HepG2 (cell line): ENCODE data around the gene CERS5. TPM values are rescaled to one million over a fixed set of nuclear protein-coding genes. Genes with fewer than 3 reads are reported as not detected.

Experiments
- FOXC1 ChIP-seq: sonication (generic); formaldehyde crosslinking; IDR thresholded peaks from 2 replicates; pipeline ENCODE4 v1.8.0; 2022; ENCODE audit warnings: mild to moderate bottlenecking, missing genetic modification reagents, borderline replicate concordance
- FOXK1 ChIP-seq: sonication (generic); formaldehyde crosslinking; IDR thresholded peaks from 2 replicates; pipeline ENCODE4 v1.4.0; 2020; ENCODE audit warnings: low read depth, missing genetic modification reagents, borderline replicate concordance
- GFI1 ChIP-seq: sonication (generic); formaldehyde crosslinking; IDR thresholded peaks from 2 replicates; pipeline ENCODE4 v1.5.0; 2020; ENCODE audit warnings: missing genetic modification reagents, mild to moderate bottlenecking, borderline replicate concordance
- GTF3A ChIP-seq: sonication (generic); formaldehyde crosslinking; conservative IDR thresholded peaks from 2 replicates; pipeline ENCODE4 v1.4.0; 2020; ENCODE audit warnings: mild to moderate bottlenecking, missing genetic modification reagents
- KLF11 ChIP-seq: IDR thresholded peaks from 2 replicates; pipeline ENCODE4 v1.6.1; 2016; ENCODE audit warnings: missing compliant biosample characterization
- LCORL ChIP-seq, 2 experiments: fragments of 450-650 bp in 1 of 2; sonication (generic) in 1 of 2; formaldehyde crosslinking in 1 of 2; IDR thresholded peaks; 2 replicates each; pipeline versions ENCODE4 v1.5.0 to v1.6.1; 2017 to 2020; ENCODE audit warnings: antibody characterized with exemption in 1 of 2, missing genetic modification reagents in 1 of 2
- MYNN ChIP-seq: sonication (generic); formaldehyde crosslinking; IDR thresholded peaks from 2 replicates; pipeline ENCODE4 v1.4.0; 2020; ENCODE audit warnings: mild to moderate bottlenecking, low read depth, missing genetic modification reagents
- NFRKB ChIP-seq: fragments of 450-650 bp; IDR thresholded peaks from 2 replicates; pipeline ENCODE4 v1.6.1; 2017
- ZBTB21 ChIP-seq: sonication (generic); formaldehyde crosslinking; IDR thresholded peaks from 2 replicates; pipeline ENCODE4 v1.4.0; 2020; ENCODE audit warnings: missing genetic modification reagents
- ZFP91 ChIP-seq: sonication (generic); formaldehyde crosslinking; IDR thresholded peaks from 2 replicates; pipeline ENCODE4 v1.9.0; 2022; ENCODE audit warnings: missing genetic modification reagents, mild to moderate bottlenecking, borderline replicate concordance
- ZNF256 ChIP-seq: sonication (generic); formaldehyde crosslinking; conservative IDR thresholded peaks from 2 replicates; pipeline ENCODE4 v1.4.0; 2020; ENCODE audit warnings: missing genetic modification reagents
- ZNF292 ChIP-seq: sonication (generic); formaldehyde crosslinking; IDR thresholded peaks from 2 replicates; pipeline ENCODE4 v1.8.1; 2022; ENCODE audit warnings: mild to moderate bottlenecking, low read depth, missing genetic modification reagents, borderline replicate concordance
- ZNF296 ChIP-seq: sonication (generic); formaldehyde crosslinking; conservative IDR thresholded peaks from 2 replicates; pipeline ENCODE4 v1.5.0; 2020; ENCODE audit warnings: mild to moderate bottlenecking, missing genetic modification reagents
- ZNF318 ChIP-seq: sonication (generic); formaldehyde crosslinking; IDR thresholded peaks from 2 replicates; pipeline ENCODE4 v1.4.0; 2020; ENCODE audit warnings: mild to moderate bottlenecking, missing genetic modification reagents
- ZNF513 ChIP-seq: sonication (generic); formaldehyde crosslinking; conservative IDR thresholded peaks from 2 replicates; pipeline ENCODE4 v1.5.0; 2020; ENCODE audit warnings: missing genetic modification reagents
- ZNF556 ChIP-seq: sonication (generic); formaldehyde crosslinking; IDR thresholded peaks from 2 replicates; pipeline ENCODE4 v1.4.0; 2020; ENCODE audit warnings: mild to moderate bottlenecking, missing genetic modification reagents, borderline replicate concordance
- ZNF772 ChIP-seq: sonication (generic); formaldehyde crosslinking; IDR thresholded peaks from 2 replicates; pipeline ENCODE4 v1.5.0; 2020; ENCODE audit warnings: mild to moderate bottlenecking, missing genetic modification reagents
- polyA plus RNA-seq, 8 experiments: library from polyadenylated mRNA; depleted of rRNA in 3 of 8; stranded (reverse) in 7 of 8; unstranded in 1 of 8; fragments of >200 nt; fragmentation: Illumina TruSeq in 4 of 8; extraction: Trizol in 4 of 8; gene quantifications; 2 replicates each; pipeline versions ENCODE4 v1.2.1 to v1.2.3, GENCODE V29; 2011 to 2016; ENCODE audit warnings: low read depth in 4 of 8, missing spikeins in 1 of 8, mixed read lengths in 1 of 8; ENCODE audit not compliant: insufficient read depth in 1 of 8
- total RNA-seq, 5 experiments: library from RNA; depleted of rRNA; stranded (reverse); fragments of >200 nt; fragmentation: Illumina TruSeq; extraction: Trizol; gene quantifications; 2 replicates each; pipeline ENCODE4 v1.2.3, GENCODE V29; 2016; ENCODE audit warnings: low read depth in 1 of 5
- TF ChIP-seq, protein P1 (sequence below): sonication (generic); formaldehyde crosslinking; IDR thresholded peaks from 2 replicates; pipeline ENCODE4 v1.5.0; 2020; ENCODE audit warnings: mild to moderate bottlenecking, low read depth, missing genetic modification reagents, borderline replicate concordance

CERS5 gene
- total and polyA plus RNA-seq, 2 of the 13 experiments (the other 11 are each of a cell fraction or from before 2014, with no cell fraction given) = 22.3 to 48.8 TPM

DNA sequence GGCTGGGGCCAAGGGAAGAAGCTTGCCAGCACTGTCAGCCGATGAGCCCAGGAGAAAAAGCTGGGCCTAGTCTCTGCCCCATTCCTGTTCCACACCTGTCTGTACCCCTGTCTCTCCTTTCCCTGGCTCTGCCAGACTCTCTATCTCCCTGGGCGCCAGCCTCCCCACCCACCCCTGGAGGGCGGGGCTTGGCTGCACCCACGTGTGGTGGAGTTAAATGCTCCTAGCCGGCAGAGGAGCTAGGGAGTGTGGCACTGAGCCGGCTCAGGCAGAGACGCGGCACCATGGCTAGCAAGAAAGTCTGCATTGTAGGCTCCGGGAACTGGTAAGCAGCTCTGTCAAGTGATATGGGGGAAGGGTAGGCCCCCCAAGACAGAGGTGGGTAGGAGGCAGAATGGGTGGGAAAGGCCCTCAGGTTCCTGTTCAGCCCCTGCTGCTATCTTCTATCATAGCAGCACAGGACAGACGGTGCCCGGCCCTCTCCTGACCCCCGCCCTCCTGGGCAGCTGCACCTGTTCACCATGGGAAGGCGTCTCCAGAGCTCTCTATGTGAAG lies 63.3 kb downstream of the CERS5 start, which contains the start of gene GPD1 (continued):
- TF ChIP-seq FOXC1 (CRISPR knock-in tag) (0 out of 2 replicates have a peak, but pooled peaks have one; percentile 22), ZBTB21 (no peak), ZFP91 (CRISPR knock-in tag) (peak; percentile 59; the same call in 1 of the 2 replicates), ZNF513 (CRISPR knock-in tag) (no peak), KLF11 (no peak), ZNF296 (CRISPR knock-in tag) (no peak), ZNF318 (no peak), FOXK1 (CRISPR knock-in tag) (no peak), LCORL (IDR thresholded peaks at IDR 0.05) (no peak), LCORL (CRISPR knock-in tag; IDR thresholded peaks at IDR 0.05) (no peak; the same call in 1 of the 2 replicates), ZNF256 (CRISPR knock-in tag) (no peak), GTF3A (CRISPR knock-in tag) (no peak), ZNF556 (CRISPR knock-in tag) (no peak), NFRKB (no peak), GFI1 (CRISPR knock-in tag) (no peak), ZNF772 (no peak), ZNF292 (CRISPR knock-in tag) (peak; percentile 43; the same call in 1 of the 2 replicates), MYNN (peak; percentile 74; the same call in 1 of the 2 replicates)
- TF ChIP-seq, protein P1, sequence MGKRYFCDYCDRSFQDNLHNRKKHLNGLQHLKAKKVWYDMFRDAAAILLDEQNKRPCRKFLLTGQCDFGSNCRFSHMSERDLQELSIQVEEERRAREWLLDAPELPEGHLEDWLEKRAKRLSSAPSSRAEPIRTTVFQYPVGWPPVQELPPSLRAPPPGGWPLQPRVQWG (CRISPR knock-in tag) = no peak
